NCI-H82 treated with DMSO at 0.1 percent for 48 hours (cell line): ENCODE data around the gene OMP.

ENCODE experiments used
- DNase-seq: peaks from one replicate; lab custom pipeline; 2025; ENCODE audit not compliant: unreplicated experiment; lab: John Stamatoyannopoulos, UW

Gene OMP

DNA sequence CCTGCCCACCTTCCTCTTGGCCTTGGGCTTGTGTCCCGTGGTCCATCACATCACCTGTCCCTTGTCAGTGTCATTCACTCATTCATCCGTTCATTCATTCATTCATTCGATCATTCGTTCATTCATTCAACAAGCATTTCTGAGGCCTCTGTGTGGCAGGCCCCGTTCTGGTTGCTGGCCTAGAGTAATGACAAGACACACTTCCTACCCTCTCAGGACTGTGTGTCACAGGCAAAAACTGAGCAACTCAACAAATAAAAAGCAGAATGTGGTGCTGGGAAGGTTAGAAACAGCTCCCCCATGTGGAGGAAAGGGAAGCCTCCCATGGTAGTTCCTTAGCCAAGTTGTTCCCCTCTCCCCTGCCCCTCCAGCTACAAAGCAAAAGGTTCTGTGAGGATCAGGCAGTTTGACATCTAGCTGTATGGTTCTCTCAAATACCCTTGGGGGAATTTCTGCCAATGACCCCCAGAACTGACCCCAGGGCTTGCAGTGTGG, 1.6 kb upstream of the OMP start:
- peak; percentile 3 for DNase-seq

DNA sequence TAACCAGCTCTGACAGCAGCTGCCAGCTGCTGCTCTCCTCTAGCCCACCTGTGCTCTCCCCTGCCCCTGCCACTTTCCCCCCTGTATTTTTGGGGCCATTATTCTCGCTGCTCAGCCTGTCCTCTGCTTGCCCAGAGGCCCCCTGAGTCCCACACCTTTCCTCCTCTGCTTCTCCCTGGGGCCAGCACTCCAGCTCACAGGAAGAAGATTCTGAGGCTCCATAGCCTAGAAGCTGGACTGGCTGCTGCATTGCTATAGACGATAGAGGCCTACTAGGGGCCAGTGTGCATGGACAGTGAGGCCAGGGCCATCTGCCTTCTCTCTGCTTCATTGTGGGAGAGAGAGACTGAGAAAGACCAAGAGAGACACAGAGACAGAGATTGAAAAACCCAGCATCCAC, 679 bp downstream of the OMP start:
- DNase-seq, result no peak

DNA sequence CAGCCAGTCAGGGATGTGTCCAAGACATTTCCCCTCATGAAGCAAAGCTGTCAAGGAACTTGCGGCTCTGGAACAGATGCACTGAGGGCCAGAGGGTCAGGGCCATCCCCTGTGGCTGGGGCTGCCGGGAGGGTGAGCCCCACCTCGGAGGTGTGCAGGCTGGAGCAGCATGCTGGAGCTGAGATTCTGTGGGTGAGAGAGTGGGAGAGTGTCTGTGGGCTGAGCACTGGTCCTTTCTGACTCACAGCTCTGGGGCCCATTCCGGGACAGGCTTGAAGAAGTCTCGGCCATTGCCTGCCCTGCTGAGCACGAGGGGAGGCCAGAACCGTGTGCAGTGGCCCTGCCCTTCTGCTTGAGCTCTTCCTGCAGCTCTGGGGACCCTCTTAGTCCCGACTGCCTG, 2.1 kb downstream of the OMP start:
- DNase-seq, result no peak

DNA sequence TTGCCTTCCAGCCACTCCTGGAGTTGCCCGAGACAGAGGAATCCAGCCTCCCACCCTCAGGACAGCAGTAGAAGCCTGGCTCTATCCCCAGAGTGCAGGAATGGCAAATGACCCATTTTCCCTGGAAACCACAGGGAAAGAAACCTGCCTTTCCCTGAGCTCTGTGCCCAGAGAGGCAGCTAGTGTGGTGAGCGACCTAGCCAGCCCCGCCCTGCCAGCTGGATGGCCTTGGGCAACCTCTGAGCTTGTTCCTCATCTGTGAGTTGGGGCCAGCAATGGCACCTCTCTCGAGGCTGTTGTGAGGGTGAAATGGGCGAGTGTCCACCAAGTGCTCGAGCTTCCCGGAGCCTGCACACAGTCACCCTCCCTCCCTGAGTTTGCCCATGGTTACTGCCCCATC, 3.7 kb downstream of the OMP start:
- DNase-seq, result no peak

DNA sequence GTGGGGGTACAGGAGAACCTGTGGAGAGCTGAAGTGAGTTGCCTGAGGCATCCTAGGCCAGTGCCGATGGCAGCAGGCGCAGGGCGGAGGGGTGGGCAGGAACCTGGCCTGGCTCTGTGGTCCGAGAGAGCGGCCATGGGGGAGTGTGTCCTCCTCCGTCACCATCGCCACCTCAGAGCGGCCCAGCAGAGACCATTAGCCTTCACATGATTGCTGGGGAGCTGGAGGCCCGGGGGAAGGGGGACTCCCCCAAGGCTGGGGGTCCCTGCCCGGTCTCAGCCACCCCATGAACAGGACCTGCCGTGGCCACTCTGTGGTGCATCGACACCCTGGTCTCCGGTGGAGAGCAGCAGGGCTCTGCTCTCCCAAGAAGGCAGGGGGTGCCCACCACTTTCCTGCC, 4.1 kb downstream of the OMP start:
- DNase-seq, result no peak

DNA sequence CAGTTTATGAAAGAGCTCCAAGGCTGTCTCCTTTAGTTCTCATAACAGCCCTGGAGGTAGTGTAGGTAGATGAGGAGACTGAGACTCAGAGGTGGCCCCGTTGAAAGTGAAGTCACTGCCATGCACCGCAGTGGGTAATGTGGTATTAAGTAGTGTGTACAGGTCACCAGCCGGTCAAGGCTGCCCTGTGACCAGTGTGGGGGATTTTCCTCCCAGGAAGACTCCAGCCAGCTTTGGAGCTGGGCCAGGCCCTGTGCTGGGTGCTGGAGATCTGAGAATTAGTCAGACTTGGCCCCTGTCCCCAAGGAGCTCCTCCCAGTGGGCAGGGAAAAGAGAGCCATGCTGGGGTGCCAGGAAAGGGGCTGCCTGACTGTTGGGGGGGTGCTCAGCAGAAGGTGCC, 5.3 kb downstream of the OMP start:
- no peak for DNase-seq

DNA sequence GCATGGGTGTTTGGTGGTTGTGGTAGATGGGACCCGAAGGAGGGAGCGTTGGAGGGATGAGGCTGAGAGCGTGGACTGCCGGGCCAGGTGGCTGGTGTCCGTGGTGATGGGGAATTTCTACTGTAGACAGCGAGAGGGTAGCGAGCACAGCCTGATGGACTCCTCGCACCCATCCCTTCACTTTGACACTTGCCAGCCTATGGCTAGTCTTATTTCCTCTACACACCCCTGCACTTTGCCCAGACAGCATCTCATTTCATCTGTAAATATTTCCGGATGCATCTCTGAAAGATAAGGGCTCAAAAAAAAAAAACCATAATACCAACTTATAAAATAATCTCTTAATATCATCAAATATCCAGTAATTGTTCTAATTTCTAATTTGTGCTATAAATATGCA, 5.8 kb downstream of the OMP start:
- DNase-seq, result no peak

DNA sequence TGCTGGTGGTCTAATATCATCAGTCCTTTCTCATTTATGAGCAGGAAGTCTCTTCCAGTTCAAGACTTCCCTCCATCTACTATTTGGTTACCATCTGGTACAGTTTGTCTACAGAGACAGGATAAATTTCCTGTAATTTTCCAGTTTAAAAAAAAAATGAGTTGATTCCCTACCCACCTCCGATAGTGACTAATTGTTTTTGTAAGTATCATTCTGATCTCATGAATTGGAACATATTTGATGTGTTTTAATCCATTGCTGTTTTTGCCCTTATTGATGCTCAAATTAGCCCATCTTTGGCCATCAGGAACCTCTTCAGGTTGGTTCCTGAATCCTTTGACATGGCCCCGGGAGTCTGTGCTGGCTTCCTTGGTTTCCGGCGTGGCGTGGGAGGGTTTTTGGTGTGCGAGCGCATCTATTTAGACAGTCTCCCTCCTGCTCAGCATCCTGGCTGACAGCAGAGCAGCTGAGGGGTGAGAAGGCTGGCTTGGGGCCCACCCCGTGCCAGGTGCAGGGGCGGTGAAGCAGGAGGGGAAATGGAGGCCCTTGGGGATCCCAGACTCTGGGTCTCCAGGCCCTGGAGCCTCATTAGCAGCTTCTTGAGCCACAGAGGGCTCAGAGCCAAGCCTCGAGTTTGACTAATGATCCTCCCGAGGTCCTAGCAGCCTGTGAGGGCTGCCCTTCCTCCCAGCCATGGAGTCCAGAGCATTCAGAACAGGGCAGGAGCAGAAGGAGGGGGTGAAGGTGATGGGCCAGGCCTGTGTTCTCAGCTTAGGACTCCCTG, 6.8 kb downstream of the OMP start:
- DNase-seq, result no peak

DNA sequence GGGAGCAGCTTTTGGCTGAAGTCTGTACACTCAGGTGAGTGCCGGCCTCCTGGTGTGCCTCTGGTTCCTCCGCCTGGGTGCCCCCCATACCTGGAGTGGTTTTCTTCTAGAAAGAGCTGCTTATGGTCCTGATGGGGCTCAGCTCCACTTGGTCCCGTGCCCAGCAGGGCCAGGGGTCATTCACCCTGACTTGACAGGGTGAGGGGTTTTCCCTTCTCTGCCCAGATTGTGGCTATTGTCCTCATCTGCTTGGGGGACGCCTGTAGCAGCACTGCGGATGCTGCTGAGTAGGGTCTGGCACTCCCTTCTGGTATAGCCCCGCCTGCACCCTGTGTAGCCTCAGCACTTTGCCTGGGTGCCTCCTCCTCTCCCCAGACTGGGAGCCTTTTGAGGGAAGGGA, 8.2 kb downstream of the OMP start:
- DNase-seq, result no peak

DNA sequence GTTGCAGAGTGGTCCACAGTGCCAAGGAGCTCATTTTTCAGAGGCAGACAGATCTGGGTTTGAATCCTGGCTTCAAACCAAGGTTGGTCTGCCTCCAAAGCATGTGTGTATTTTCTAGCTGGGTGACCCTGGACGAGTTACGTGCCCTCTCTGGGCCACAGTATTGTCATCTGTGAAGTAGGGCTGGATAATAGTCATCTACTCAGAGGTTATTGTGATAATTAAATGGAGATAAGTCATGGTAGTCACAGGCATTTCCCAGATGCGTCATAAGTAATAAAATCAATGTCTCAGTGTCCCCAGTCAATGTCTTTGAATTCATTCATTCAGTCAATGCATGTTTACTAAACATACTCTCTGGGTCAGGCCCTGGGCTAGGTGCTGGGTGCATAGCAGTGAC, 8.6 kb downstream of the OMP start:
- DNase-seq, result no peak

DNA sequence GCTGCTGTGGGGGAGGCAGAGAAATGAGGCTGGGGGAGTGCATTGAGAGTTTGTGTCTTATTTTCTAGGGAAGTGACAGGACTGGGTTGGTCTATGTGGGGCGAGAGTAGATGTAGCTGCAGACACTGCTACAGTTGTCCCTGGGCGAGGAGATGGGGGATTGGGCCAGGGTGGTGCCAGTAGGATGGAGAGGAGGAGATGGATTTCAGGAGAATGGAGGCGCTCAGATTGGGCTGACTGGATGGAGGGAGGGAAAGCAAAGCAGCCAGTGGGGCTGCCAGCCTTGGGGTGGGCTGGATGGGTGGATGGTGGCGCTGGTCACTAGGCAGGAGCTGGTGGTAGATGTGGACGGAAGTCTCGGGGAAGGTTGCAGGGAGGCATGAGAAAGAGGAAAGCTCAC, 9.3 kb downstream of the OMP start:
- DNase-seq, result no peak

DNA sequence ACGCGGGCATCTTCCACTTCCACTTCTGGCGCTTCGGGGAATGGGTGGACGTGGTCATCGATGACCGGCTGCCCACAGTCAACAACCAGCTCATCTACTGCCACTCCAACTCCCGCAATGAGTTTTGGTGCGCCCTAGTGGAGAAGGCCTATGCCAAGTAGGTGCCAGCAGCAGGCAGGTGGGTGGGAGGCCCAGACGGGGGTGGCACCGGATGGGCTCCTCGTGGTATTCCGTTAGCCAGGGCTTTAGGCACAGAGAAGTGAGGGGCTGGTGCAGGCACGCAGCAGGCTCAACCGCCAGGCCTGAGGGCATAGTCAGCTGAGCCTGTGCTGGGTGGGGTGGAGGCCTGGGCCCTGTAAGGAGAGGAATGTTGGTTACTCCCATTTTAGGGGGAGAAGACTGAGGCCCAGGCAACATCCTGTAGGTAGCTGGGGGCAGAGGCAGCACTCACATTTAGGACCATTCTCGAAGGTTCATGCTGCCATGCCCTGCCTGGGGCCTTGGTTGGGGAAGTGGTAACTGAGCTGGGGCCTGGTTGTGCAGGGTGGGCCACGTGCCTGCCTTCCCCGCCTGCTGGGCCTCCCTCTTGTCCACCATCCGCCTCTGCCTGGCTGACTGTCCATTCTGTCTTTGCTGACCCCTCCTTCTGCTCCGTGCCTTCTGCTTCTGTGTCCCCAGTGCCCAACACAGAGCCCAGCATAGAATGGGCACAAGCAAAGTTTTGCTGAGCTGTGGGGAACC, 10.2 kb downstream of the OMP start:
- no peak for DNase-seq

DNA sequence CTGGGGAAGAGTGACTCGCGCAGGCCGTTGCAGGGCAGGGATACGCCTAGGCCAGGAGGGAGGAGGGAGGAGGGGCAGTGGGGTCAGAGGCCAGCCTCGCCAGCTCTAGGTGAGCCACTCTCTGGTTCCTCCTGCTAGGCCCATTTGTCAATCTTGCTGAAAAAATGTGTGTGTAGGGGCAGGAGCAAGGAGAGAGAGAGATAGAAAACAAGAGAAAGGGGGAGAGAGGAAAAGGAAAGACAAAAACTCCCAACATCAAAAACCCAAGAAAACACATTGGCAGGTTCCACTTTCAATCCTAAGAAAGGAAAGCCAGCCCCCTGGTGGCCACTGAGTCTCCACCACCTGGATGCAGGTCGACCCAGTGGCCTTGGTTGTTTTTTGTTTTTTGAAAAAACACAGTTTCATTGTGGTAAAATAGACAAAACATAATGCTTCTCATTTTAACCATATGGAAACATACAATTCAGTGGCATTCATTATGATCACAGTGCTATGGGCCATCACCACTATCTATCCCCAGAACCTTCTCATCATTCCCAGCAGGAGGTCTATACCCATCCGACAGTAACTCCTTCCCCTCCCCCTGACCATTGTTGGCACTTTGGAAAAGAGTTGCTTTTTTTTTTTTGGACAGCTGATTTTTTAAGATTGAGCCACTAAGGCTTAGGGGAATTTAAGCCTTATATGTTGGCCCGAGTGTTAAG, 10.9 kb downstream of the OMP start:
- DNase-seq, result no peak

DNA sequence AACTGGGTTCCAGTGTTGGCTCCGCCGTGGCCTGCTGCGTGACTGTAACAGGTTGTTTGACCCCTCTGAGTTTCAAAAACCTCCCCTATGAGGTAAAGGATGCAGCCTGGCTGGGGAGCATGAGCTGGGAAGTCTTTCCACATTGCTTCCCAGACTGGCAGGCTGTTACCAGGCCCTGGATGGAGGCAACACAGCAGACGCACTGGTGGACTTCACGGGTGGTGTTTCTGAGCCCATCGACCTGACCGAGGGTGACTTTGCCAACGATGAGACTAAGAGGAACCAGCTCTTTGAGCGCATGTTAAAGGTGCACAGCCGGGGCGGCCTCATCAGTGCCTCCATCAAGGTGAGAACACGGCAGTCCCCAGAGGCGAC, 11.4 kb downstream of the OMP start:
- no peak for DNase-seq

DNA sequence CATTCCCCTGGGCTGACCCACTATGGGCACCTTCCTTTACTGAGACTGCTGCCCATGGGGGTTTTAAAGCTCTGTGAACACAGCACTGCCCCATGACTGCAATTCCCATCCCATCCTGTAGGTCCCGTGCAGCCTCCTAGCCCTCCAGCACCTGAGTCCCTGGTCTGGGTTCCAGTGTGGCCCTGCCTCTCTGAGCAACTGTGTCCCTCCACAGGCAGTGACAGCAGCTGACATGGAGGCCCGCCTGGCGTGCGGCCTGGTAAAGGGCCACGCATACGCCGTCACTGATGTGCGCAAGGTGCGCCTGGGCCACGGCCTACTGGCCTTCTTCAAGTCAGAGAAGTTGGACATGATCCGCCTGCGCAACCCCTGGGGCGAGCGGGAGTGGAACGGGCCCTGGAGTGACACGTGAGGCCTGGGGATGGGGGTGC, 12.6 kb downstream of the OMP start:
- no peak for DNase-seq

DNA sequence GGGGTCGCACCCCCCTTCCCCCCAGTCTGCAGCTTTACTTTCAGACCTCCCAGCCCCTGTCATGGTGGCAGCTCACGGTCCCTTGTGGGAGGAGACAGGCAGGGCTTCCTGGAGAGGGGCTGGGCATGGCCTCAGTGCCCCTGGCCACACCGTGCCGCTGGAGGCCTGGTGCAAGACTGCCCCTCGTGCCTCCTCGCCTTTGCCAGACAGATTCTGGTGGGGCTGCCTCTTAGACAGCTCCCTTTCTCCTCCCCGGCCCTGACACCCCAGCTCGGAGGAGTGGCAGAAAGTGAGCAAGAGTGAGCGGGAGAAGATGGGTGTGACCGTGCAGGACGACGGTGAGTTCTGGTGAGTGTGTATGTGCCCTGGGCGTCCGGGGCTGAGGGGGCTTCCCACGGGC, 13.3 kb downstream of the OMP start:
- no peak for DNase-seq

DNA sequence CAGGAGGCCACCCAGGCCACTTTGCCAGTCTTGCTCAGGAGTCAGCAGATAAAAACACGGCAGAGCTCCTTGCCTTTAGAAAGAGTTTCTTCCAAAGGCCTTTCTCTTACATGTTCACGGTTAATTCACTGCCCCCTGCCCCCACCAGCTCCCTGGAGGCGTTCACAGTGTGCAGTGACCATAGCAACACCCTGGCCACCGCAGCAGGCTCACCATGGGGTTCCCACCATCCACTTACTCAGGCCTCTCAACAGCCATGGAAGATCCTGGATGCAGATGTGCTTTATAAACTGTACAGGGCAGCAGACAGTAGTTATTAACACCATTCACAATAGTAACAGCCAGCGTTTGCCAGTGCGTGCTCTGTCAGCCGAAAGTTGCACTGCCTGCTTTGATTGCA, 14.9 kb downstream of the OMP start:
- DNase-seq, result no peak

DNA sequence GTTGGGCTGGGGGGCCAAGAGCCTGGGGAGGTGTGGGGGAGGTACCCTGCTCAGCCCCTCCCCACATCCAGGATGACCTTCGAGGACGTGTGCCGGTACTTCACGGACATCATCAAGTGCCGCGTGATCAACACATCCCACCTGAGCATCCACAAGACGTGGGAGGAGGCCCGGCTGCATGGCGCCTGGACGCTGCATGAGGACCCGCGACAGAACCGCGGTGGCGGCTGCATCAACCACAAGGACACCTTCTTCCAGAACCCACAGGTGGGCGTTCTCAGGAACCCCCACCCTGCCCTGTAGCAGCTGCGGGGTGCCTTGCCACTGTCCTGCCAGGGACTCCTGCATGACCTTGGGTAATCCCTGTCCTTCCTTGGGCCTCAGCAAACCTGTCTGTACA, 15.4 kb downstream of the OMP start:
- DNase-seq, result no peak

DNA sequence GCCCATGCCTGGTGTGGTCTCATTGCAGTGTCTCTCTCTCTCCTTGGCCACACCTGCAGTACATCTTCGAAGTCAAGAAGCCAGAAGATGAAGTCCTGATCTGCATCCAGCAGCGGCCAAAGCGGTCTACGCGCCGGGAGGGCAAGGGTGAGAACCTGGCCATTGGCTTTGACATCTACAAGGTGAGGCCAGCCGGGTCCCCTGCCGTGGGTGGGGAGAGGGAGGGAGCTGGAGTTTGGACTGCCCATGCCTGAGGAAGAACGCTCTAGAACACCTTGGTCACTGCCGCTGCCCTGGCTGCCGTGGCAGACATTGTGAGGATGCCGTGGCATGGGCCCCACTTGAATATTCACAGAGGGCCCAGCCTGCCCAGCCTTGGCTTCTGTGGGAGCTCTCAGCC, 16.3 kb downstream of the OMP start:
- DNase-seq, result no peak

DNA sequence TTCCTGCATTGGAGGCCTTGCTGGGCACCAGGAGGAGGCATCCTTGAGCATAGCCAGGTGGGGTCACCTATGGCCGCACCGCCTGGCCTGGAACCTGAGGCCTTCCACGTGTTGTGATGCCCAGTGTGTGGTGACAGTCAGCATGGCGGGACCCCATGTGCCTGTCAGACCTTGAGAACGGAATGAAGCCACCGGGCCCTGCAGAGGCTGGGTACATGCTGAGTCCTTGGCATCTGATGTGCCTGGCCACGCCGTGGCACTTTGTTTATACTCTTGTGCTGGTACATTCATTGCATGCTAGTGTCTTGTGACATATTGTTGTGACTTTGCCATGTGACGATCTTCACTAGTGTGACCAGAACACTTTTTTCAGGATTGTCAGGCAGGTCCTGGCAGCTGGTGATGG, 16.9 kb downstream of the OMP start:
- DNase-seq, result no peak

DNA sequence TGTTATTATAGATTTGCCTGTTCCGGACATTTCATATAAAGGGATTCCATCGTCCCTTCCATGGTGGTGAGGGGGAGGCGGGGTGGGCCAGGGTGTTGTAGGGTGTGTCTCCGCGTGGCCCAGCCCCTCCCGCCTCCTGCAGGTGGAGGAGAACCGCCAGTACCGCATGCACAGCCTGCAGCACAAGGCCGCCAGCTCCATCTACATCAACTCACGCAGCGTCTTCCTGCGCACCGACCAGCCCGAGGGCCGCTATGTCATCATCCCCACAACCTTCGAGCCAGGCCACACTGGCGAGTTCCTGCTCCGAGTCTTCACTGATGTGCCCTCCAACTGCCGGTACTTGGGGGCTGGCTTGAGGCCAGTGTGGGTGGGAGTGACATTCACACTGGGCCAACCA, 17.9 kb downstream of the OMP start:
- DNase-seq, result no peak

DNA sequence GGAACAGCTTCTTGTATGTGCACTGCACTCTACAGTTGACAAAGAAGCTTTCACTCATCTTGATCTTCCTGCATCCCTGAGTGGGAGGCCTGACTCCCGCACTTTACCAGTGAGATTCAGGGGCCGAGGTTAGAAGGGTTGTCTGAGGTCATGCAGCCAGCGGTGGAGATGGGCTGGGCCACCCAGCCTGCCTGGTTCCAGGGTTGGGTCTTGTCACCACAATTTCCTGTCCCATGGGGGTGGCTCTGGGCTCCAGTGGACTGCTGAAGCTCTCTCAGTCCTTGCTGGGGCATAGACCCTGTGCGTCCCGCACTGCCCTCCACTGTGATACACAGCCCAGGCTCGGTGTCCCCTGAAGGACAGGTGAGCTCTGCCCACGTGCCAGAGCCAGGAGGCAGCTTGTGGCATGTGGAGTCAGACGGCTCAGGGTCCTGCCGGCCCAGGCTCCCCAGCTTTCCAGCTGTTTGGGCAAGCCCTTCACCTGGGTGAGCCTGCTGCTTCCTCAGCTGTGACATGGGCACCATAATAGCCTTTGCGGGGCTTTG, 18.5 kb downstream of the OMP start:
- no peak for DNase-seq
